HUDEP-2 (cell line): ENCODE measurements around the gene TRIM24.
"Not testable (repeated sequence)": the region's sequence is repeated elsewhere in the genome, so short reads cannot be mapped to it uniquely, and the experiment has no call there.

Experiments
- DNase-seq, 76 experiments: peaks; one replicate each; lab custom pipeline; 2025; ENCODE audit not compliant: unreplicated experiment in 76 of 76; lab: John Stamatoyannopoulos, UW

TRIM24 gene

DNA sequence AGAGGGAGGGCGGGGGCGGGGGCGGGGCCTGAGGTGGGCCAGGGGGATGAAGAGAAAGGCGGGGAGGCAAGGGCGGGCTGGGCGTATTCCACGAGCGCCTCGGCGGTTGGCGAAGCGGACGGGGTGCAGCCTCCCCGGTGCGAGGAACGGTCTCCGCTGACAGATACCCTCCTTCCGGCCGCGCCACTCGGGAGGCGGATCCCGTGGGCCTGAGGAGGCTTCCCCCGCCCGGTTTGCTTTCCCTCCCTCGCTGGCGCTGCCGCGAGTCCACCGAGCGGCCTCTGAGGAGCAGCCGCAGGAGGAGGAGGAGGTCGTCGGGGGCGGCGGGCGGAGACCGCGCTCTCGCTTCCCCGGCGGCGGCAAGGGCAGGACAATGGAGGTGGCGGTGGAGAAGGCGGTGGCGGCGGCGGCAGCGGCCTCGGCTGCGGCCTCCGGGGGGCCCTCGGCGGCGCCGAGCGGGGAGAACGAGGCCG, at the start of gene TRIM24:
Gene TRIM24 (plus strand): TSS at position 84 of the 473 bp plus-strand sequence. CDS start 290 bp downstream, at position 374.
- DNase-seq: peak in 15 of 76 experiments; percentile 35 to 100 (median 95)

DNA sequence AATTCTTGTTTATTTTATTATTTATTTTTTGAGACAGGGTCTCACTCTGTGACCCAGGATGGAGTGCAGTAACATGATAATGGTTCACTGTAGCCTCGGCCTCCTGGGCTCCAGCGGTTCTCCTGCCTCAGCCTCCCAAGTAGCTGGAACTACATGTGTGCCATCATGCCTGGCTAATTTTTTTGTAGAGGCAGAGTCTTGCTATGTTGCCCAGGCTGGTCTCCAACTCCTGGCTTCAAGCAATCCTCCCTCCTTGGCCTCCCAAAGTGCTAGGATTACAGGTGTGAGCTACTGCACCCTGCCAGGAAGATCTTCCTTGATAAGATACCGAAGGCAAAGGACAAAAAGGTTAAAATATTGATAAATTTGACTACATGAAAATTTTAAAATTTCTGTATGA, 48.0 kb upstream of the TRIM24 start:
- not testable (repeated sequence) for DNase-seq

DNA sequence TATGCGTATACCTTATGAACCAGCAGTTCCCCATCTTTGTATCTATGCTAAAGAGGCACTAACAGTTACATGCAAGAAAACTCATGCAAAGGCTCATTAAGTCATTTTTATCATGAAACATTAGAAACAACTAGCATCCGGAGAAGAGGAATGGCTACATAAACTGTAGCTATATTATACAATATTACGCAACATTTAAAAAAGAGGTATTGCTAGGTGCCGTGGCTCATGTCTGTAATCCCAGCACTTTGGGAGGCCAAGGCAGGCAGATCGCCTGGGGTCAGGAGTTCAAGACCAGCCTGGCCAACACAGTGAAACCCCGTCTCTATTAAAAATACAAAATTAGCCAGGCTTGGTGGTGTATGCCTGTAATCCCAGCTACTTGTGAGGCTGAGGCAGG, 47.1 kb upstream of the TRIM24 start:
- DNase-seq: not testable (repeated sequence)

DNA sequence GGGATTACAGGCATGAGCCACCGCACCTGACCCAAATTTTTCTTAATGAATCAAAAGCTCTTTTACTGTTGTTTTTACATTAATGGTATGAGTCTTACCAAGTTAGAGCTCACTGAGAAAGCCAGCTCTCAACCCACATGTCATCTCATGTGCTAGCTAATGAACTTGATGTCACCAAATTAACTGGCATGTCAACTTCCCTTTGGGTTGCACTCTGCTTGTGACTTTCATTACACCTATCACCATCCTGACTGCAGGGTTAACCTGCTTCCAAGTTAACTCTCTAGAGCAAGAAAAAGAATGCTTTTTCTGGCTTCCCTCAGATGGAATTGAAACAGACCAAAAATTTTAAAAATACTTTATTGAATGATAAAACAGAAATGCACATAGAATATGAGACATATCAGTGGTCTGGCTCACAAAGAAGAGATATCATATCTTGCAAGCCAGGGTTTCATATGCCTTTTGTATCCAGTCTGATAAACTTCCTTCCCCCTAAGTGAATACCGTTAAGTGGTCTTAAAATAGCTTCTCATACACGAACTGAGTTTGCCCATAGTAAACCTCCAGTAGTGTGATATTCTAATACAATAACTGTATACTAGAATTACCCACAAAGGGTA, 42.9 kb upstream of the TRIM24 start:
- peak in 26 of 76 experiments; percentile 4 to 62 (median 28) for DNase-seq

- DNase-seq: no peak
Measured at GRCh38 chr7:138417764-138418163, 42.3 kb upstream of the TRIM24 start.

DNA sequence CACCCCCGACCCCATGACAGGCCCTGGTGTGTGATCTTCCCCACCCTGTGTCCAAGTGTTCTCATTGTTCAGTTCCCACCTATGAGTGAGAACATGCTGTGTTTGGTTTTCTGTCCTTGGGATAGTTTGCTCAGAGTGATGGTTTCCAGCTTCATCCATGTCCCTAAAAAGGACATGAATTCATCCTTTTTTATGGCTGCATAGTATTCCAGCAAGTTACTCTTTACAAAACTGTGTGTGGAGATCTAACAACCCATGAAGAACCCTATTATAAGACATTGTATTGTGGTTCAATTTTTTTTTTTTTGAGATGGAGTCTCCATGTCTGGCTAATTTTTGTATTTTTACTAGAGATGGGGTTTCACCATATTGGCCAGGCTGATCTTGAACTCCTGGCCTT, 41.7 kb upstream of the TRIM24 start:
- not testable (repeated sequence) for DNase-seq

DNA sequence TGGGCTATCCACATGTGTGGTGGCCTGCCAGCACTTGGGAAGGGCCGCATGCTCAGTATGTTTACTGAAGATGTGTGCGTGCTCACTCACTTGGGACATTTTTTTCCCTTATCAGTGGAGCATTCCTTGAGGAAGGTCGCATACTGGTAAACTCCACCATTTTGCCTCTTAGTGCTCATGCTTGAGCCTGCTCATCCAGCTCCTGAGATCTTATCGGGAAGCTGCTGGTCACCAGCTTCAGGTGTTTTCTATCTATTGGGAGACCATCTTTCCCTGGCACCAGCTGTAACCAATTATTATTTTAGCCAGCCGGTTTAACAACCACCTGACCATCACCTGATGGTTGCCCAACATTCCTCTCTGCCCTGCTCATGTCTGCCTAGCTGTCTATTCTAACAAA, 35.0 kb upstream of the TRIM24 start:
- no peak for DNase-seq

DNA sequence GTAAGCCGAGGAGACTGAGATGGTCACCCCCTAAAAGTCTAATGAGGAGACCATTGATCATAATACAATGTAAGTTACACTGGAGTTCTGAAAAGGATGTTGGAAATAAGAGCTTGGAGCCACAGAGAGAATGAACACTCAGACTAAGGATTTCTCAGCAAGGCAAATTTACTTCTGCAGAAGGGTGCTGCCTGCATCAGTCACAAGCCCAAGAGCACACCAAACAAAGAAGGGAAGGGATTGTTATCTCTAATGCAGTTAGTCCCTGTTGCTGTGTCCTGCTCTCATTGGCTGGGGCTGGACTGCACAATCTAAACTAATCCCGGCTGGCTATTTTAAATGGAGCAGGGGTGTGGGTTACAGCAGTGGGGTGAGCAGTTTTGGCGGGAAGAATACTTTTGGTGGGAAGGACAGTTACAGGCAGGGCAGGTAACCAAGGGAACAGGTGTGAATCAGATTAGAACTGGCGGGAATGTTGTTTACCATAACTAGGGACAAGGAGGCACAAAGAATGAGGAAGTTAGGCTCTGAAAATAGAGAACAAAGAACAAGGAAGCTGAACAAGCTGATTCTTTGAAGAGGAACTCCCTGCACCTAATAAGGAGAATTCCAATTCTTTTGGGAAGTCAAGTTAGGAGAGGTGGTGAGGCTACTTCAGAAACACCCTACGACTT, 30.3 kb upstream of the TRIM24 start:
- DNase-seq: no peak

GRCh38 chr7:138431517-138431916, 28.5 kb upstream of the TRIM24 start:
- DNase-seq: peak in 19 of 76 experiments; percentile 3 to 61 (median 20)

DNA sequence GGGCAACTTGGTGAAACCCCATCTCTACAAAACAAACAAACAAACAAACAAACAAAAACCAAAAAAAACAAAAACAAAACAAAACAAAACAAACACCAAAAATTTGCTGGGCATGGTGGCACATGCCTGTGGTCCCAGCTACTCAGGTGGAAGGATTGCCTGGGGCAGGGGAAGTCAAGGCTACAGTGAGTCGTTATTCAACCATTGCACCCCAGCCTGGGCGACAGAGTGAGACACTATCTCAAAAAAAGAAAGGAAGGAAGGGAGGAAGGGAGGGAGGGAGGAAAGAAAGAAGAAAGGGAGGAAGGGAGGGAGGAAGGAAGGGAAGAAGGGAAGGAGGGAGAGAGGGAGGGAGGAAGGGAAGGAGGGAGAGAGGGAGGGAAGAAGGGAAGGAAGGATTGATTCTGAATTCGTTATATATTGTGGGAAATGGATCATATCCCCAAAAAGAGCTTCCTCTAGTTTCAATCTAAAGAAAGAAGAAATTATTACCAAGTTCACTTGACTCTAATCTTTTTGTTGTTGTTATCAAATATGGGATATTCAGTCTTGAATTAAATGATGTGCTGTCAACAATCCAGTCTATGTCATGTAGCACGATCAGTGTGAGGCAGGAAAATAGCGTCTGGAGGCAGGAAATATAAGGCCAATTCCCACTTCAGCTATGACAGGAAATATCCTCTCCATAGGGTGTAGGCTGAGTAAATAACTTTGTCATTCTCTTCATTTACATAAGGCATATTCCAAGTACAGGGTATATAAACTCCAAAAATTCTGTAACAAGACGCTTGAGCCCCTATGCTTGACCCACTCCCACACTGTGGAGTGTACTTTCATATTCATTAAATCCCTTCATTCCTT, 26.2 kb upstream of the TRIM24 start:
- no peak for DNase-seq

- DNase-seq: no peak
Measured at GRCh38 chr7:138434597-138435019, 25.5 kb upstream of the TRIM24 start.

DNA sequence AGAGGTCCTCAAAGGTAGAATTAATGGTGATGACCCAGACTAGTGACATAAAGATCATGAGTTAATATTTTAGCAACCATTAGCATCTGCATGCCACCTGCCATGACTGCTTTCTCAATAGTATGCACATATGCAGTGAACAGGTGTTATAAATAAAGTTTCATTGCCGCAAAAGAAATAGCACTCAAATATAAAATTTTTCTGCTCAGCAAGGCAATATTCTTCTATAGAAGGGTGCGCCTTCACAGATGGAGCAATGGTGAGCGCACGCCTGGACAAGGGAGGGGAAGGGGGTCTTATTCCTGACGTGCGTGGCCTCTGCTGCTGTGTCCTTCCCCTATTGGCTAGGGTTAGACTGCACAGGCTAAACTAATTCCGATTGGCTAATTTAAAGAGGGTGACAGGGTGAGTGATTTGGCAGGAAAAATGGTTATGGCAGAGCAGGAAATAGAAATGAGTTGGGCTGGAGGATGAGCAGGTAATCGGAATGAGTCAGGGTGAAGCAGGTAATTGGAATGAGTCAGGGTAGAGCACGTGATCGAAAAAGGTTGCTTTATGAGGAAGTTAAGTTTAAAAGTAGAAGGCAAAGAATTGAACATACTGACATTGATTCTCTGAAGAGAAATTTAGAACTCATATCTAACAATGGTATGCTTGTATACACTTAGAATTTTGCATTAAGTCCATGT, 24.7 kb upstream of the TRIM24 start:
- DNase-seq: no peak

DNA sequence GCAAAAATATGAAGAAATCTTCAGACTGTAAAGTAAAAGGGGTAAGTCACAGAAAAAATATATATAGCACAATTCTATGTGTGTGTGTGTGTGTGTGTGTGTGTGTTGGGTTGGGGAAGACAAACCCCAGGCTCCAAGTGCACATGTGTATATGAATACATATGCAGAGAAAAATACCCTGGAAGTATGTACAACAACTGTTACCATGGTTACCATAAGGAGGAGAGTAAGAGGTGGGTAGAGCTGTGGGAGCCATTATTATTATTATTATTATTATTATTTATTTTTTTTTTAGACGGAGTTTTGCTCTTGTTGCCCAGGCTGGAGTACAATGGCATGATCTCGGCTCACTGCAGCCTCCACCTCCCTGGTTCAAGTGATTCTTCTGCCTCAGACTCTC, 23.7 kb upstream of the TRIM24 start:
- DNase-seq: no peak

DNA sequence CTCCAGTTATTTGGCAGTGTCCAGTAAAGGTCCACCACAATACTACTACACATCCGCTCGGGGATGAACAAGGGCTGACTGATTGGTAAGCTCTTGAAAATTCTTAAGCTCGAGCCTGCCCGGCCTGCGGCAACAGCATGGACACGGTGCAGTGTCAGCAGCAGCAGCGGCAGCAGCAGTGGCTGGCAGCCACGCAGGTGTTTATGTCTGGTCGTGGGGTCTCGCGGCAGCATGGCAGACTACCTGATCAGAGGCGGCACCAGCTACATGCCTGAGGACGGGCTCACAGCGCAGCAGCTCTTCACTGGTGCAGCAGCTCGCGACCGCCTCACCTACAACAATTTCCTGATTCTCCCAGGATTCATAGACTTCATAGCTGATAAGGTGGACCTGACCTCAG, 19.6 kb upstream of the TRIM24 start:
- DNase-seq: no peak

- no peak for DNase-seq
Measured at GRCh38 chr7:138442822-138443221, 17.2 kb upstream of the TRIM24 start.

DNA sequence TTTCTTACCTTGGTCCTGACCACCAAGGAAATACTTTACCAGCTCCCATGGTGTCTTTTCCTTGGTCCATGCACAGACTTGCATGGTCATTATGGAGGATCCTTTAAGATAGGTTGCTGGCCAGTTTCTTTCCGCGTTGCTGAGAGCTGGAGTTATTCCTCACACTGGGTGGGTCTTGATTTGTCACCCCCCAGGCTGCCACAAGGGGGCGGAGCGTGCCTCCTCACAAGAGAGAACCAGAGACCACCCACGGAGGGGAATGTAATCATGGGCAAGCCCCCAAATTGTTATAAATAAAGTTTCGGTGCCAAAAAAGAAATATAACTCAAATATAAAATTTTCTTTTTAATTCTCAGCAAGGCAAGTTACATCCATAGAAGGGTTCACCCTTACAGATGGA, 10.5 kb upstream of the TRIM24 start:
- DNase-seq: peak in 9 of 76 experiments; percentile 2 to 26 (median 9)

DNA sequence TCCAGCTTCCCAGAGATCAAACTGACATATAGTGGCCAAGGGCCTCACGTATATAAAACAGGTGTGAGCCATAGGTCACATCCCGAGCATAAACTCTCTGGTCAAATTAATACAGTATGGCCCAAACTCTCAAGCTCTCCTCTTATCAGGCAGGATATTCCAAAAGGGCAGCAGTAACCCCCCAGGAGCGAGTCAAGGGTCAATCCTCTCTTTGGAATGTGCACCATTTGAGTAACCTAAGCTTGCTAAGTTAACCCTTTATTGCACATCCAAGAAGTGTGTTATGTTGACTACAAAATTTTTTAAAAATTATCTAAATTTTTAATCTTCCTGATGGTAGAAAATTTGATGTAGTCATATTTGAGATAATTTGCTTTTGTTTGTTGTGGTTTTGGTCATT, 4.5 kb upstream of the TRIM24 start:
- no peak for DNase-seq

GRCh38 chr7:138456220-138456619, 3.8 kb upstream of the TRIM24 start:
- no peak for DNase-seq

DNA sequence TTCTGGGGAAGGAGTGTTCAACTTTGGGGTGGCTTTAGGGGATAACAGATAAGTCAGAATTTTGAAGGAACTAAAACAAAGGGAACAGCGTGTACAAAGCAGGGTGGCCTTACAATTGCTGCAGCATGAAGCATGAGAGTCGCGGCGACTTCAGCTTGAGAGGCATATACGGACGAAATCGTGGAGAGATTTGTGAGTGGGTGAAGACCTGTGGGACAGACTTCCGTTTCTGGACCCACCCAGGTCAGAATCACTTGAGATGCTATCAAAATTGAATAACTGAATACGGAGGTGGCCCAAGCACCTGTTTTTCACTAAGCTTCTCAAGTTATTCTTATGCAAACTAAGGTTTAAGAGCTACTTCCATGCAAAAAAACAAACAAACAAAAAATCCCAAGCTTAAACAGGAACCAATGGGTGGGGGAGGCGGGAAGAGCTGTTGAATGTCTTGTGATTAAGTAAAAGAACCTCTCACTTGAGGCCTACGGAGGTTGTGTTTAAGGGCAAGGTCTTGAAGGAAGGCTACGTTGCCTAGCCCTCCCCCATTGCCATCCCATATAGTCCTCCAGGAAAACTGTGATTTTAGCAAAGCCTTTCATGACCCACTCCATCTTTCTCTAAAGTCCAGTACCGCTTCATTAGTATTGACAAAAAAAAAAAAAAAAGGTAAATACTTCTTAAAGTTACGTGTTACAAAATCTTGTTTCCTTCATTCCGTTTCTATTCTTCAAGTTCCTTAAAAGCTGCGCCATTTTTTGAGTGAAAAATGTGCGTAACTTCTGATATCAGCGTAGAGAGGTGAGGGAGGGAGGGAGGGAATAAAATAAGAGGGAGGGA, 1.3 kb upstream of the TRIM24 start:
- DNase-seq: no peak
